DOHH2 (cell line): ENCODE results near the gene TEX264.

ENCODE experiments used
- H3F3A ChIP-seq: fragments of 200-600 bp; sonication (generic), shearing (Covaris generic); 2 replicates; pipeline ENCODE4 v1.6.0; 2016; ENCODE audit warnings: antibody characterized with exemption, mild to moderate bottlenecking; ENCODE audit not compliant: control insufficient read depth, insufficient read depth
- H3K27ac ChIP-seq: fragments of 200-600 bp; sonication (generic); 2 replicates; pipeline ENCODE4 v1.5.1; 2014; ENCODE audit warnings: low read depth, mild to moderate bottlenecking, low read length, moderate library complexity
- H3K27me3 ChIP-seq: fragments of 200-600 bp; sonication (generic); 2 replicates; pipeline ENCODE4 v1.6.1; 2014; ENCODE audit warnings: mild to moderate bottlenecking, low read length, mixed read lengths; ENCODE audit not compliant: control insufficient read depth
- H3K36me3 ChIP-seq: fragments of 200-600 bp; sonication (generic); 2 replicates; pipeline ENCODE4 v1.6.1; 2014; ENCODE audit warnings: mild to moderate bottlenecking, low read length, moderate library complexity, mixed read lengths; ENCODE audit not compliant: control insufficient read depth
- H3K4me1 ChIP-seq: fragments of 200-600 bp; sonication (generic); 2 replicates; pipeline ENCODE4 v1.6.1; 2014; ENCODE audit warnings: mild to moderate bottlenecking, low read length, mixed read lengths; ENCODE audit not compliant: control insufficient read depth
- H3K4me2 ChIP-seq: fragments of 200-600 bp; sonication (generic); 2 replicates; pipeline ENCODE4 v1.6.0; 2014; ENCODE audit warnings: mild to moderate bottlenecking, low read length, moderate library complexity
- H3K4me3 ChIP-seq: fragments of 200-600 bp; sonication (generic); 2 replicates; pipeline ENCODE4 v1.5.1; 2014; ENCODE audit warnings: mild to moderate bottlenecking, low read length, mixed read lengths
- H3K79me2 ChIP-seq: fragments of 200-600 bp; sonication (generic); 2 replicates; pipeline ENCODE4 v1.6.1; 2014; ENCODE audit warnings: mild to moderate bottlenecking, low read length, mixed read lengths; ENCODE audit not compliant: control insufficient read depth
- H3K9me2 ChIP-seq: fragments of 200-600 bp; sonication (generic); replicated peaks from 2 replicates; pipeline ENCODE4 v1.6.1; 2014; ENCODE audit warnings: mild to moderate bottlenecking, low read length, mixed read lengths; ENCODE audit not compliant: control insufficient read depth
- H3K9me3 ChIP-seq: fragments of 200-600 bp; sonication (generic); 2 replicates; pipeline ENCODE4 v1.6.1; 2014; ENCODE audit warnings: antibody characterized with exemption, low read length, mixed read lengths; ENCODE audit not compliant: control insufficient read depth, insufficient read depth
- H4K20me1 ChIP-seq: fragments of 200-600 bp; sonication (generic); 2 replicates; pipeline ENCODE4 v1.6.0; 2014; ENCODE audit warnings: low read depth, mild to moderate bottlenecking, antibody characterized with exemption, low read length, moderate library complexity; ENCODE audit not compliant: control insufficient read depth, insufficient read depth
- EZH2phosphoT487 ChIP-seq: fragments of 200-600 bp; sonication (generic); IDR thresholded peaks from 2 replicates; pipeline ENCODE4 v1.6.1; 2017; ENCODE audit warnings: borderline replicate concordance, mild to moderate bottlenecking, antibody characterized with exemption, low read length, moderate library complexity, mixed read lengths
- TF ChIP-seq, protein P1 (sequence below): fragments of 200-600 bp; sonication (generic); IDR thresholded peaks from one replicate; pipeline ENCODE4 v1.5.1; 2014; ENCODE audit warnings: antibody characterized with exemption, mild to moderate bottlenecking, low read depth, low read length; ENCODE audit not compliant: poor library complexity, severe bottlenecking

The TEX264 gene

GRCh38 chr3:51686056-51686455 is 15.0 kb downstream of the TEX264 start:
- H3K27ac ChIP-seq = no peak overlapping the region
- H3K4me1 ChIP-seq = peaks cover 34% of the 10 kb centered on the region
- peaks cover 21% of the 10 kb centered on the region for H3K79me2 ChIP-seq
- H3K9me2 ChIP-seq = no peaks in the 10 kb centered on the region
- peaks cover 87% of the 10 kb centered on the region for H3K36me3 ChIP-seq
- TF ChIP-seq, protein P1, sequence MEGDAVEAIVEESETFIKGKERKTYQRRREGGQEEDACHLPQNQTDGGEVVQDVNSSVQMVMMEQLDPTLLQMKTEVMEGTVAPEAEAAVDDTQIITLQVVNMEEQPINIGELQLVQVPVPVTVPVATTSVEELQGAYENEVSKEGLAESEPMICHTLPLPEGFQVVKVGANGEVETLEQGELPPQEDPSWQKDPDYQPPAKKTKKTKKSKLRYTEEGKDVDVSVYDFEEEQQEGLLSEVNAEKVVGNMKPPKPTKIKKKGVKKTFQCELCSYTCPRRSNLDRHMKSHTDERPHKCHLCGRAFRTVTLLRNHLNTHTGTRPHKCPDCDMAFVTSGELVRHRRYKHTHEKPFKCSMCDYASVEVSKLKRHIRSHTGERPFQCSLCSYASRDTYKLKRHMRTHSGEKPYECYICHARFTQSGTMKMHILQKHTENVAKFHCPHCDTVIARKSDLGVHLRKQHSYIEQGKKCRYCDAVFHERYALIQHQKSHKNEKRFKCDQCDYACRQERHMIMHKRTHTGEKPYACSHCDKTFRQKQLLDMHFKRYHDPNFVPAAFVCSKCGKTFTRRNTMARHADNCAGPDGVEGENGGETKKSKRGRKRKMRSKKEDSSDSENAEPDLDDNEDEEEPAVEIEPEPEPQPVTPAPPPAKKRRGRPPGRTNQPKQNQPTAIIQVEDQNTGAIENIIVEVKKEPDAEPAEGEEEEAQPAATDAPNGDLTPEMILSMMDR = no peak
- no peak for TF ChIP-seq EZH2phosphoT487
- peaks cover 15% of the 10 kb centered on the region for H4K20me1 ChIP-seq
- peaks cover 2% of the 10 kb centered on the region; the same call in 1 of the 2 replicates for H3F3A ChIP-seq
- H3K27me3 ChIP-seq = no peaks in the 10 kb centered on the region
- peak overlapping the region; percentile 52 for H3K4me2 ChIP-seq
- H3K4me3 ChIP-seq = no peak overlapping the region; the same call in 1 of the 2 replicates
- H3K9me3 ChIP-seq = no peaks in the 10 kb centered on the region

- H3K27ac ChIP-seq = peak overlapping the region; percentile 24; the same call in 1 of the 2 replicates
- no peak overlapping the region; the same call in 1 of the 2 replicates for H3K4me3 ChIP-seq
- H3K9me2 ChIP-seq = no peaks in the 10 kb centered on the region
- H3K9me3 ChIP-seq = no peaks in the 10 kb centered on the region
- H3K79me2 ChIP-seq = peaks cover 20% of the 10 kb centered on the region
- peak overlapping the region; percentile 52 for H3K4me2 ChIP-seq
- no peaks in the 10 kb centered on the region for H3K27me3 ChIP-seq
- H4K20me1 ChIP-seq = peaks cover 11% of the 10 kb centered on the region
- H3K4me1 ChIP-seq = peaks cover 28% of the 10 kb centered on the region
- TF ChIP-seq EZH2phosphoT487 = no peak
- TF ChIP-seq, protein P1 = no peak
- peaks cover 2% of the 10 kb centered on the region; the same call in 1 of the 2 replicates for H3F3A ChIP-seq
- H3K36me3 ChIP-seq = peaks cover 87% of the 10 kb centered on the region
Measured at GRCh38 chr3:51686512-51687215, 15.6 kb downstream of the TEX264 start.

DNA sequence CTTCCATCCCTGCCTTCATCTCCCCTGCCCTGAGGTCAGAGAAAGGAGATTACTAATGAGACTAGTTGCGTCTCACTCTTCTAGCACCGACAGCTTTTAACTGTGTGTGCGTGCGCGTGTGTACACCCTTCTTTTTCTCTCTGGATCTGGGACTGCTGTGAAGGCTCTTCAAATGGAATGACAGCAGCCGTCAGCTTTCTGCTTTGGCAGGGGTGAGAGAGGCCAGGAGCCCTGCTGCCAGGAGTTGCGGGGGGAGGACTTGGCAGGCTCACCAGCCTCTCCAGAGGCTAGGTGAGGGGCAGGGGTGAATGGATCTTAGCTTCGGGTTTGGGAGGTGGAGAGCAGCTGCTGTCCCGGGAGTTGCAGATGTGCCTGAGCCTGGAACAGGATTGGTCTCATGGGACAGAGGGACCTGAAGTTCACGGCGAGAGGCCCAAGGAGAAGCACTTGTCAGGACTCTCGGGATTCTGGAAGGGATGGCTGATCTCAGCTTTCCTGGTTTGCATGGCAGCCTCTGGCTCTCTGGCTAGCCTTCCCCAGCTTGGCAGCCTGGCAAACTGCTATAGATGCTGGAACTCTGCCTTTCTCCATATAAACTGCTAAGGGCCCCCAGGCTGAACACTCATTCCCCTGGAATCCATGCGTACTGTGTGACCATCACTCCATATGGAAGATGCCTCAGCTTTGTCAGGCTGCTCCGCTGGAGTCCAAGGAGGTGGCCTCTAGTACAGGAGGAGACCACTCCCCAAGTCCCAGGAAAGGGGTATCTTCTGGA is 16.6 kb downstream of the TEX264 start:
- TF ChIP-seq, protein P1 = no peak
- no peak for TF ChIP-seq EZH2phosphoT487
- H3K79me2 ChIP-seq = peaks cover 12% of the 10 kb centered on the region
- H3K4me3 ChIP-seq = no peak overlapping the region
- no peaks in the 10 kb centered on the region for H3K9me2 ChIP-seq
- H3K27ac ChIP-seq = no peak overlapping the region
- no peaks in the 10 kb centered on the region for H3K27me3 ChIP-seq
- H4K20me1 ChIP-seq = peaks cover 8% of the 10 kb centered on the region
- H3K4me2 ChIP-seq = no peak overlapping the region
- no peaks in the 10 kb centered on the region for H3F3A ChIP-seq
- peaks cover 84% of the 10 kb centered on the region for H3K36me3 ChIP-seq
- peaks cover 19% of the 10 kb centered on the region for H3K4me1 ChIP-seq
- H3K9me3 ChIP-seq = no peaks in the 10 kb centered on the region
